ENCODE results near the gene C19orf85. TPM values are rescaled to one million over a fixed set of nuclear protein-coding genes. Genes with fewer than 3 reads are reported as not detected.
A peak's percentile ranks its signal among the peaks of the same experiment; 100 is the strongest.
"Not testable (repeated sequence)": the region's sequence is repeated elsewhere in the genome, so short reads cannot be mapped to it uniquely, and the experiment has no call there.

Gene C19orf85
- total and polyA plus RNA-seq, 12 donors, result not detected

GRCh38 chr19:55452749-55453346 lies 11.7 kb downstream of the C19orf85 start:
- no peaks in the 10 kb centered on the region for H3K9me3 ChIP-seq
- H3K27me3 ChIP-seq, result peaks cover 17 to 37% (median 30%) of the 10 kb centered on the region in 7 donors
- peaks cover 0 to 19% (median 0%) of the 10 kb centered on the region in 9 donors for H3K36me3 ChIP-seq
- no peak overlapping the region for H3K4me3 ChIP-seq
- DNase-seq (peak; percentile 71 to 80), ATAC-seq (peak; percentile 60 to 88 (median 78))
- 17 to 19% methylated on average over 32 to 34 of the region's 34 CpGs for WGBS, 2 donors
- TF ChIP-seq, protein P1, sequence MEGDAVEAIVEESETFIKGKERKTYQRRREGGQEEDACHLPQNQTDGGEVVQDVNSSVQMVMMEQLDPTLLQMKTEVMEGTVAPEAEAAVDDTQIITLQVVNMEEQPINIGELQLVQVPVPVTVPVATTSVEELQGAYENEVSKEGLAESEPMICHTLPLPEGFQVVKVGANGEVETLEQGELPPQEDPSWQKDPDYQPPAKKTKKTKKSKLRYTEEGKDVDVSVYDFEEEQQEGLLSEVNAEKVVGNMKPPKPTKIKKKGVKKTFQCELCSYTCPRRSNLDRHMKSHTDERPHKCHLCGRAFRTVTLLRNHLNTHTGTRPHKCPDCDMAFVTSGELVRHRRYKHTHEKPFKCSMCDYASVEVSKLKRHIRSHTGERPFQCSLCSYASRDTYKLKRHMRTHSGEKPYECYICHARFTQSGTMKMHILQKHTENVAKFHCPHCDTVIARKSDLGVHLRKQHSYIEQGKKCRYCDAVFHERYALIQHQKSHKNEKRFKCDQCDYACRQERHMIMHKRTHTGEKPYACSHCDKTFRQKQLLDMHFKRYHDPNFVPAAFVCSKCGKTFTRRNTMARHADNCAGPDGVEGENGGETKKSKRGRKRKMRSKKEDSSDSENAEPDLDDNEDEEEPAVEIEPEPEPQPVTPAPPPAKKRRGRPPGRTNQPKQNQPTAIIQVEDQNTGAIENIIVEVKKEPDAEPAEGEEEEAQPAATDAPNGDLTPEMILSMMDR (IDR thresholded peaks at IDR 0.05), result peak in 4 of 9 donors; percentile 17 to 34 (median 22)
- peaks cover 4 to 14% (median 11%) of the 10 kb centered on the region in 9 donors for H3K4me1 ChIP-seq
- intact Hi-C loops (cut with DNase I), result loop anchor here in 1 of 10 donors (10.0 kb wide), 1 partner anchor 318 kb away; no protein-coding TSS in a partner anchor
- no peak overlapping the region for H3K27ac ChIP-seq

- intact Hi-C loops (cut with DNase I), result loop anchor here in 1 of 10 donors (10.0 kb wide), 1 partner anchor 317 kb away; no protein-coding TSS in a partner anchor
- H3K4me3 ChIP-seq, result peak overlapping the region in 5 of 10 donors; percentile 2 to 31 (median 20)
- TF ChIP-seq, protein P1 (IDR thresholded peaks at IDR 0.05), result no peak
- ATAC-seq, result no peak
- 2% methylated on average over 55 to 57 of the region's 57 CpGs for WGBS, 2 donors
- peaks cover 17 to 42% (median 30%) of the 10 kb centered on the region in 7 donors for H3K27me3 ChIP-seq
- no peaks in the 10 kb centered on the region for H3K9me3 ChIP-seq
- peaks cover 4 to 14% (median 11%) of the 10 kb centered on the region in 9 donors for H3K4me1 ChIP-seq
- H3K27ac ChIP-seq, result no peak overlapping the region
- H3K36me3 ChIP-seq, result peaks cover 0 to 19% (median 0%) of the 10 kb centered on the region in 9 donors
- DNase-seq, result no peak
These were observed 12.4 kb downstream of the C19orf85 start for GRCh38 chr19:55451965-55452748.

- Histone ChIP-seq H3K4me3 (peak overlapping the region in 6 of 10 donors; percentile 2 to 31 (median 15)), H3K9me3 (no peaks in the 10 kb centered on the region), H3K27ac (no peak overlapping the region), H3K36me3 (peaks cover 0 to 19% (median 0%) of the 10 kb centered on the region in 9 donors), H3K4me1 (peaks cover 4 to 14% (median 11%) of the 10 kb centered on the region in 9 donors), H3K27me3 (peaks cover 17 to 50% (median 36%) of the 10 kb centered on the region in 7 donors)
- DNase-seq (no peak), ATAC-seq (no peak)
- WGBS, 2 donors, result 1% methylated on average over 43 to 80 of the region's 80 CpGs
- intact Hi-C loops (cut with DNase I), result loop anchor here in 1 of 10 donors (10.0 kb wide), 1 partner anchor 317 kb away; no protein-coding TSS in a partner anchor
- TF ChIP-seq, protein P1 (IDR thresholded peaks at IDR 0.05), result no peak
These were observed 13.2 kb downstream of the C19orf85 start for GRCh38 chr19:55451163-55451964.

DNA sequence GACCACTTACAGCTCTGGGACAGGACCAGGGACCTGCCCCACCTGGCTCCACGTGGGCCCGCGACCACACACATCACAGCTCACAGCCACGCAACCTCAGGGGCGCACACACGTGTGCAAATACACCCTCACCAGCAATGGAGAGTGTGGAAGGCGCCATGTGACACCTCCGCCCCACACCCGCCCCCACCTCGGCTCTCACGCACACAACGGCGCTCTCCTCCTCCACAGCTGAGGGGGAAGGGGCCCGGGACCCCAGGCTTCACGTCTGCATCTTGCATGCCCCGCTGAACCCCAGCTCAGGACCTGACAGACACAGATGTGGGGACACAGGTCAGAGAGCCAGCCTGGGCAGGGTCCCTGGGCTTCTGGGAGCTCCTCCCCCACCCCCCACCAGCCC lies 15.1 kb downstream of the C19orf85 start:
- H3K4me3 ChIP-seq, result no peak overlapping the region
- peaks cover 0 to 7% (median 0%) of the 10 kb centered on the region in 9 donors for H3K36me3 ChIP-seq
- no peak overlapping the region for H3K27ac ChIP-seq
- intact Hi-C loops (cut with DNase I), result no loop called here
- peaks cover 17 to 67% (median 52%) of the 10 kb centered on the region in 7 donors for H3K27me3 ChIP-seq
- 34 to 36% methylated on average over 16 of the region's 16 CpGs for WGBS, 2 donors
- DNase-seq (no peak), ATAC-seq (no peak)
- H3K4me1 ChIP-seq, result peaks cover 4 to 14% (median 11%) of the 10 kb centered on the region in 9 donors
- TF ChIP-seq, protein P1 (IDR thresholded peaks at IDR 0.05), result no peak
- H3K9me3 ChIP-seq, result no peaks in the 10 kb centered on the region

GRCh38 chr19:55448175-55448490 lies 16.4 kb downstream of the C19orf85 start:
- DNase-seq; H3K27ac ChIP-seq; H3K4me3 ChIP-seq; ATAC-seq; intact Hi-C loops (cut with DNase I); H3K36me3 ChIP-seq; H3K9me3 ChIP-seq: not testable (repeated sequence)
- H3K27me3 ChIP-seq, result peaks cover 17 to 77% (median 65%) of the 10 kb centered on the region in 7 donors
- WGBS, 2 donors, result 88 to 90% methylated on average over 5 of the region's 5 CpGs
- peaks cover 4 to 14% (median 11%) of the 10 kb centered on the region in 9 donors for H3K4me1 ChIP-seq

Measured in heart right ventricle (tissue), 16 donors.